Tibial artery (tissue), 4 donors: Measurements from ENCODE around the gene BMP8B.
"Not testable (repeated sequence)": the region's sequence is repeated elsewhere in the genome, so short reads cannot be mapped to it uniquely, and the experiment has no call there.

Experiments
- DNase-seq, 2 donors: peaks; one replicate each; pipeline ENCODE4 v3.0.0-alpha.2; 2019
- H3K27ac ChIP-seq, 2 donors: fragments of 200-600 bp; sonication (generic) in 1 of 2; 1 replicate in 1 of 2; 2 replicates in 1 of 2; pipeline ENCODE4 v1.5.1; 2018 to 2019; ENCODE audit warnings: mild to moderate bottlenecking in 1 of 2
- H3K27me3 ChIP-seq, 2 donors: fragments of 200-600 bp; sonication (generic) in 1 of 2; one replicate each; pipeline versions ENCODE4 v1.5.1 to v1.6.0; 2016 to 2019
- H3K36me3 ChIP-seq, 3 donors: fragments of 200-600 bp; sonication (generic) in 2 of 3; one replicate each; pipeline ENCODE4 v1.5.1; 2016 to 2019; ENCODE audit warnings: mild to moderate bottlenecking in 2 of 3
- H3K4me1 ChIP-seq, 4 donors: fragments of 200-600 bp; sonication (generic) in 2 of 4; 1 replicate in 3 of 4; 2 replicates in 1 of 4; pipeline ENCODE4 v1.5.1; 2016 to 2019
- H3K4me3 ChIP-seq, 2 donors: fragments of 200-600 bp; sonication (generic) in 1 of 2; 1 replicate in 1 of 2; 2 replicates in 1 of 2; pipeline ENCODE4 v1.5.1; 2018 to 2019; ENCODE audit warnings: mild to moderate bottlenecking in 2 of 2
- H3K9me3 ChIP-seq, 3 donors: fragments of 200-600 bp; sonication (generic) in 1 of 3; one replicate each; pipeline ENCODE4 v1.5.1; 2016 to 2019
- intact Hi-C: fragments of 100-400 bp; cut with DNase I; formaldehyde crosslinking; loops from one replicate; pipeline ENCODE4 v1.15.0; 2023; ENCODE audit warnings: low total_unique reads
- TF ChIP-seq, protein P1 (sequence below), 2 experiments: fragments of 200-600 bp in 1 of 2; fragments of 450-650 bp in 1 of 2; IDR thresholded peaks; one replicate each; pipeline ENCODE4 v1.5.1; 2017 to 2019; ENCODE audit warnings: antibody characterized with exemption in 2 of 2, mild to moderate bottlenecking in 1 of 2, moderate library complexity in 1 of 2

BMP8B gene

DNA sequence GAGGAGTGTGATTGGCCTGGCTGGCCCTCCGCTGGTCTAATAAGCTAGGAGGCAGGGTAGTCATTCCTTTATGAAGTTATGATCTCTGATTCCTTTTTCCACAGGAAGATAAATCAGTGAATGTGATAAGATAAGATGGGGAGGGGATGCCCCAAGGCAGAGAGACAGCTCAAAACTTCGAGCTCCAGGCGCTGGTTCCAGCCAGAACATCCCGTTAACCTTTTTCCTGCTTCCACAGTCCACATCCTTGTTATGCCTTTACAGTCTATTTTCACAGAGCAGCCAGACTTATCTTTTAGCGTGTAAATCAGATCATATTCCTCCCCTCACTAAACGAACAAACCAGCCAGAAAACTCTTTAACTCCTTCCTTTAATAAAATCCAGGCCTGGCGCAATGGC lies 38.5 kb upstream of the BMP8B start:
- no peaks in the 10 kb centered on the region for H3K4me1 ChIP-seq
- H3K36me3 ChIP-seq, result no peaks in the 10 kb centered on the region
- H3K4me3 ChIP-seq, result no peak overlapping the region
- DNase-seq, result no peak
- intact Hi-C loops, result no loop called here
- H3K9me3 ChIP-seq, result no peaks in the 10 kb centered on the region
- no peak overlapping the region for H3K27ac ChIP-seq
- TF ChIP-seq, protein P1, sequence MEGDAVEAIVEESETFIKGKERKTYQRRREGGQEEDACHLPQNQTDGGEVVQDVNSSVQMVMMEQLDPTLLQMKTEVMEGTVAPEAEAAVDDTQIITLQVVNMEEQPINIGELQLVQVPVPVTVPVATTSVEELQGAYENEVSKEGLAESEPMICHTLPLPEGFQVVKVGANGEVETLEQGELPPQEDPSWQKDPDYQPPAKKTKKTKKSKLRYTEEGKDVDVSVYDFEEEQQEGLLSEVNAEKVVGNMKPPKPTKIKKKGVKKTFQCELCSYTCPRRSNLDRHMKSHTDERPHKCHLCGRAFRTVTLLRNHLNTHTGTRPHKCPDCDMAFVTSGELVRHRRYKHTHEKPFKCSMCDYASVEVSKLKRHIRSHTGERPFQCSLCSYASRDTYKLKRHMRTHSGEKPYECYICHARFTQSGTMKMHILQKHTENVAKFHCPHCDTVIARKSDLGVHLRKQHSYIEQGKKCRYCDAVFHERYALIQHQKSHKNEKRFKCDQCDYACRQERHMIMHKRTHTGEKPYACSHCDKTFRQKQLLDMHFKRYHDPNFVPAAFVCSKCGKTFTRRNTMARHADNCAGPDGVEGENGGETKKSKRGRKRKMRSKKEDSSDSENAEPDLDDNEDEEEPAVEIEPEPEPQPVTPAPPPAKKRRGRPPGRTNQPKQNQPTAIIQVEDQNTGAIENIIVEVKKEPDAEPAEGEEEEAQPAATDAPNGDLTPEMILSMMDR (IDR thresholded peaks at IDR 0.05), result no peak
- peaks cover 0 to 9% of the 10 kb centered on the region in 2 donors for H3K27me3 ChIP-seq

DNA sequence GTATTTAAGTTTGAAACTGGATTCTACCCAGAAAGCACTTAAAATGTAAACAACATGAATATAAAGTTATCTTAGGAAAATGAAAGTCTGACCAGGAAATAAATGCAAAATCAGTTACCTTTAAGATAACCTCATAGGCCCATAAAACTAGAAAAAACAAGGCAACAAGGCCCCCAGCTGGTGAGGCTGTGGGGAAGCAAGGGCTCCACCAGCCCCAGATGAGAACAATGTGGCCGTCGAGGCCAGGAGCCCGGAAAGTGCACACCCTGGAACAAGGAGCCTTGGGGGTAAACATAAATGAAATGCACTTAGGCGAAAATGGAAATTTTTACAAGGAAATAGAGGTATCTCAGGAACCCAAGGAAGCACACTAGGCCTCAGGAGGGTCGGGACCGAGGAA lies 37.9 kb upstream of the BMP8B start:
- intact Hi-C loops, result no loop called here
- no peak overlapping the region for H3K4me3 ChIP-seq
- TF ChIP-seq, protein P1 (IDR thresholded peaks at IDR 0.05), result no peak
- DNase-seq, result no peak
- H3K27ac ChIP-seq, result no peak overlapping the region
- no peaks in the 10 kb centered on the region for H3K9me3 ChIP-seq
- H3K27me3 ChIP-seq, result peaks cover 0 to 5% of the 10 kb centered on the region in 2 donors
- no peaks in the 10 kb centered on the region for H3K4me1 ChIP-seq
- no peaks in the 10 kb centered on the region for H3K36me3 ChIP-seq

DNA sequence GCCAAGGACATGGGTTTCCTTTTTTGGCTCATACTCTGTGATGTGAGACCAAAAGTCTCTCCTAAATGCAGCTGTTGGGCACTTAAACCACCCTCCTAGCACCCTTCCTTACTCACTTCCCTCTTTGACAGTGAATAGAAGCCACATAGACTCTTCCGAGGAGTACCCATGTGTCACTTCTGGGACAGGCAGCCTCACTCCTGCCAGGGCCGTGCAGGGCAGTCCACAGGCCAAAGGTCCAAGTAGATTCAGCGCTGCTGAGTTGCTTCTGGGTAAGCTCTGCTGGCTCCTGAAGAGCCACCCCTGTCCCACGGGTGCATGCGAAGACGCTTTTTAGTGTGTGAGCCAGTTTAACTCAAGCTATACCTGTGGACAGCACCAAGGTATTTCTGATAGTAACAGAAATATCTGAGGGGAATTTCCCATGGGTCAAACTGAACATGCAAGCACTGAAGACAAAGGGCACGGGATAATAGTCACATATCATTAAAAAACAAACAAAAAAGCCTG lies 36.8 kb upstream of the BMP8B start:
- H3K4me1 ChIP-seq, result no peaks in the 10 kb centered on the region
- H3K9me3 ChIP-seq, result no peaks in the 10 kb centered on the region
- no peak overlapping the region for H3K4me3 ChIP-seq
- no peak for DNase-seq
- no peak overlapping the region for H3K27ac ChIP-seq
- H3K27me3 ChIP-seq, result peaks cover 0 to 4% of the 10 kb centered on the region in 2 donors
- no peaks in the 10 kb centered on the region for H3K36me3 ChIP-seq
- intact Hi-C loops, result no loop called here
- TF ChIP-seq, protein P1 (IDR thresholded peaks at IDR 0.05), result no peak

DNA sequence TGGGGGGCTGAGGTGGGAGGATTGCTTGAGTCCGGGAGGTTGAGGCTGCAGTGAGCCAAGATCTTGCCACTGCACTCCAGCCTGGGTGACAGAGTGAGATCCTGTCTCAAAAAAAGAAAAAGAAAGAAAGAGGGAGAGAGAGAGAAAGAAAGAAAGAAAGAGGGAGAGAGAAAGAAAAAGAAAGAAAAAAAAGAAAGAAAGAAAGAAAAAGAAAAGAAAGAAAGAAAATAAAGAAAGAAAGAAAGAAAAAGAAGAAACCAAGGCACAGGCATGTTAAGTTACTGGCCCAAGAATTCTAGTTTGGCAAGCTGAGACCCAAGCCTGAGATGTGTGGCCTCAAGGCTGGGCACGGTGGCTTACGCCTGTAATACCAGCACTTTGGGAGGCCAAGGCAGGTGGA lies 34.8 kb upstream of the BMP8B start:
- DNase-seq, H3K27me3 ChIP-seq, H3K36me3 ChIP-seq, H3K27ac ChIP-seq, H3K4me3 ChIP-seq, H3K9me3 ChIP-seq, H3K4me1 ChIP-seq, intact Hi-C loops: not testable (repeated sequence)

DNA sequence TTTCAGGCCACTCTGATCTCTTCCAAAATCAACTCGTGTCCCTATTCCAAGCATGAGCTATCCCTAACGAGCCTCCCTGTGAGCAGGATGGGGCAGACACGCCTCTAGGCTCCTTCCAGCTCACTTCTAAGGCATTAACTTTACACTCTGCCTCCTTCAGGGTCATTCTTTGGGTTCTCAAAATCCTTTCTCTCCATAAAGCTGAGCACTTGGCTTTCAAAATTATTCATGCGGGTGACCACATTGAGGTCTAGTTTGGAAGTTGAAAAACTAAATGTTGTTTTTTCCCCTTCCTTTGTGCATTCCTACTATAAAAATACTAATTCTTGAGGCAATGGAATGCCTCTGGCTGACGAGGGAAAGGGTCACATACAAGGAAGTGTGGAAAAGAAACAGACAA lies 33.5 kb upstream of the BMP8B start:
- Histone ChIP-seq H3K27me3 (peaks cover 0 to 19% of the 10 kb centered on the region in 2 donors), H3K36me3 (no peaks in the 10 kb centered on the region), H3K9me3 (no peaks in the 10 kb centered on the region), H3K4me1 (no peaks in the 10 kb centered on the region), H3K27ac (no peak overlapping the region), H3K4me3 (no peak overlapping the region)
- intact Hi-C loops, result no loop called here
- TF ChIP-seq, protein P1 (IDR thresholded peaks at IDR 0.05), result no peak
- no peak for DNase-seq

DNA sequence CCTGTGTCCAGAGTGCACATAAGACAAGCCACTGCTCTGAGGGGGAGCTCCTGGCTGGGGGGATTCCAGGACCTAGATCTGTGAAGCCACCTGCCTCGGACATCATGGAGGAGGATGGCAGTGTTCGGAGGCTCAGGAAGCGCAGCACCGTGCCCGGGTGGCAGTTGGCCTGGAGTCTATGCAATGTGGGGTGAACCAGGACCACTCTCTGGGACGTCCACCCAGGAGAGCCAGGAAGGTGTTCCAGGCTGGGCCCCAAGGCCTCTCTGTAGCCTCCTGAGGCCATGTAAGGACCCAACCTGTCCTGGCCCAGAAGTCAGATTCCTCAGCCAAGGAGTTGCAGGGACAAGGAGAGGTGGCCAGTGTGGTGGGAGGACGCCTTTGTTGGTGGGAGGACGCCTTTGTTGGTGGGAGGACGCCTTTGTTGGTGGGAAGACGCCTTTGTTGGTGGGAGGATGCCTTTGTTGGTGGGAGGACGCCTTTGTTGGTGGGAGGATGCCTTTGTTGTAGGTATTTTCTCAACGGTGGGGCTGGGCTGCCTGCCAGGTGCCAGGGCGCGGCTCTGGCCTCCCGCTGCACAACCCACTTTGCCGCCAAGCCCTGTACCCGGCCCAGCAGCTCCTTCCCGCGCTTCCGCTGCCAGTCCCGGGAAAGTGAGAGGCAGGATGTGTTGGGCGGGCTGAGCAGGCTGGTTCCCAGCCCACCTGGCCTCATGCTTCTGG lies 30.6 kb upstream of the BMP8B start:
- Histone ChIP-seq H3K9me3 (no peaks in the 10 kb centered on the region), H3K36me3 (no peaks in the 10 kb centered on the region), H3K27ac (no peak overlapping the region), H3K27me3 (peaks cover 0 to 28% of the 10 kb centered on the region in 2 donors), H3K4me1 (no peaks in the 10 kb centered on the region), H3K4me3 (no peak overlapping the region)
- intact Hi-C loops, result loop anchor here (2.0 kb wide), 1 partner anchor 156 kb away; no protein-coding TSS in a partner anchor
- TF ChIP-seq, protein P1 (IDR thresholded peaks at IDR 0.05), result no peak
- DNase-seq, result no peak
